H1 (cell line): ENCODE results near the gene RFX2. TPM values are rescaled to one million over a fixed set of nuclear protein-coding genes. Genes with fewer than 3 reads are reported as not detected.

Experiments
- CTCF ChIA-PET: fragments of 300-600 bp; sonication (Branson Sonifier 250); formaldehyde crosslinking; loops from one replicate; lab custom pipeline; 2021; ENCODE audit not compliant: partially characterized antibody; lab: Charles Lee
- POLR2A ChIA-PET: fragments of 300-600 bp; sonication (Branson Sonifier 250); formaldehyde crosslinking; loops from one replicate; lab custom pipeline; 2021; ENCODE audit warnings: inconsistent platforms; ENCODE audit not compliant: partially characterized antibody; lab: Charles Lee
- DNase-seq, 2 experiments: peaks; one replicate each; pipeline versions ENCODE4 v3.0.0 to v3.0.0-alpha.2; 2010 to 2022; ENCODE audit warnings: low spot score in 2 of 2, low read depth in 1 of 2, mixed read lengths in 1 of 2
- FAIRE-seq: peaks from 2 replicates; lab custom pipeline; 2011; peaks lifted over from hg19 to GRCh38; lab: Jason Lieb, UNC
- H2AFZ ChIP-seq: 2 replicates; pipeline ENCODE4 v1.8.1; 2012; ENCODE audit warnings: low read length, inconsistent platforms
- H2AK5ac ChIP-seq: 2 replicates; pipeline ENCODE4 v1.6.1; 2013; ENCODE audit warnings: low read depth, low read length
- H2BK120ac ChIP-seq: replicated peaks from 2 replicates; pipeline ENCODE3; 2013; ENCODE audit warnings: low read depth, low read length, inconsistent platforms
- H2BK12ac ChIP-seq: 2 replicates; pipeline ENCODE4 v1.6.1; 2013; ENCODE audit warnings: low read depth, low read length
- H2BK15ac ChIP-seq: 2 replicates; pipeline ENCODE4 v1.6.1; 2013; ENCODE audit warnings: low read length
- H2BK20ac ChIP-seq: 2 replicates; pipeline ENCODE4 v1.6.1; 2013; ENCODE audit warnings: low read length
- H2BK5ac ChIP-seq: 2 replicates; pipeline ENCODE4 v1.6.1; 2013; ENCODE audit warnings: low read depth, low read length
- H3K14ac ChIP-seq: 2 replicates; pipeline ENCODE4 v1.6.1; 2013; ENCODE audit warnings: inconsistent platforms; ENCODE audit not compliant: insufficient read length
- H3K18ac ChIP-seq: 2 replicates; pipeline ENCODE4 v1.6.1; 2013; ENCODE audit warnings: low read length; ENCODE audit errors: extremely low read depth
- H3K23ac ChIP-seq: 2 replicates; pipeline ENCODE4 v1.6.1; 2013; ENCODE audit warnings: inconsistent platforms; ENCODE audit not compliant: insufficient read length
- H3K23me2 ChIP-seq: 2 replicates; pipeline ENCODE4 v1.6.1; 2013; ENCODE audit warnings: low read depth, low read length
- H3K27ac ChIP-seq: 2 replicates; pipeline ENCODE4 v1.6.1; 2011; ENCODE audit warnings: low read depth, low read length, inconsistent platforms
- H3K27me3 ChIP-seq, 4 experiments: replicated peaks in 1 of 4; 1 replicate in 1 of 4; 2 replicates in 3 of 4; pipeline versions ENCODE4 v1.6.1 to v1.8.1; 2011 to 2013; ENCODE audit warnings: low read length in 3 of 4, mild to moderate bottlenecking in 3 of 4, inconsistent platforms in 2 of 4, mixed read lengths in 2 of 4, moderate library complexity in 1 of 4; ENCODE audit not compliant: control insufficient read depth in 3 of 4, insufficient read depth in 3 of 4; ENCODE audit errors: extremely low read depth in 1 of 4
- H3K36me3 ChIP-seq, 4 experiments: 2 replicates each; pipeline versions ENCODE4 v1.6.1 to v1.8.1; 2011 to 2013; ENCODE audit warnings: mild to moderate bottlenecking in 4 of 4, low read length in 3 of 4, moderate library complexity in 2 of 4, control low read depth in 1 of 4, inconsistent platforms in 1 of 4; ENCODE audit not compliant: insufficient read depth in 4 of 4, control insufficient read depth in 2 of 4
- H3K4ac ChIP-seq: replicated peaks from 2 replicates; pipeline ENCODE3; 2013; ENCODE audit warnings: low read length, low read depth, mixed read lengths, inconsistent platforms; ENCODE audit not compliant: insufficient read length
- H3K4me1 ChIP-seq, 4 experiments: replicated peaks in 1 of 4; 1 replicate in 1 of 4; 2 replicates in 3 of 4; pipeline versions ENCODE4 v1.6.1 to v1.8.1; 2011 to 2013; ENCODE audit warnings: low read length in 3 of 4, inconsistent platforms in 2 of 4, mixed read lengths in 1 of 4; ENCODE audit not compliant: insufficient read depth in 4 of 4, control insufficient read depth in 3 of 4
- H3K4me2 ChIP-seq, 2 experiments: 2 replicates each; pipeline versions ENCODE4 v1.6.1 to v1.8.1; 2011 to 2013; ENCODE audit warnings: low read depth in 2 of 2, low read length in 2 of 2, control low read depth in 1 of 2, inconsistent platforms in 1 of 2, mild to moderate bottlenecking in 1 of 2; ENCODE audit not compliant: insufficient read depth in 1 of 2
- H3K4me3 ChIP-seq, 4 experiments: fragments of 200-600, 300-600 bp in 1 of 4; sonication (generic), shearing (Covaris generic), sonication (Bioruptor Twin) in 1 of 4; 2 replicates each; pipeline versions ENCODE4 v1.5.1 to v1.8.1; 2011 to 2016; ENCODE audit warnings: low read length in 4 of 4, low read depth in 3 of 4, control low read depth in 2 of 4, inconsistent platforms in 2 of 4, mild to moderate bottlenecking in 2 of 4, mixed read lengths in 1 of 4, moderate library complexity in 1 of 4; ENCODE audit not compliant: insufficient read depth in 2 of 4; ENCODE audit errors: extremely low read depth in 1 of 4
- H3K56ac ChIP-seq: replicated peaks from 2 replicates; pipeline ENCODE3; 2013; ENCODE audit warnings: low read depth, mild to moderate bottlenecking, mixed read lengths, low read length, inconsistent platforms; ENCODE audit not compliant: insufficient read length
- H3K79me1 ChIP-seq: 2 replicates; pipeline ENCODE4 v1.6.1; 2013; ENCODE audit warnings: low read depth, low read length, control low read depth
- H3K79me2 ChIP-seq, 2 experiments: 2 replicates each; pipeline versions ENCODE4 v1.6.1 to v1.8.1; 2012 to 2013; ENCODE audit warnings: low read length in 2 of 2, mild to moderate bottlenecking in 2 of 2, inconsistent platforms in 1 of 2; ENCODE audit not compliant: insufficient read depth in 2 of 2, control insufficient read depth in 1 of 2
- H3K9ac ChIP-seq, 4 experiments: replicated peaks in 1 of 4; 1 replicate in 1 of 4; 2 replicates in 3 of 4; pipeline versions ENCODE4 v1.6.1 to v1.8.1; 2011 to 2013; ENCODE audit warnings: low read depth in 3 of 4, low read length in 3 of 4, control low read depth in 2 of 4, mild to moderate bottlenecking in 2 of 4, moderate library complexity in 2 of 4, inconsistent platforms in 1 of 4; ENCODE audit errors: extremely low read depth in 1 of 4
- H3K9me3 ChIP-seq, 2 experiments: 2 replicates each; pipeline versions ENCODE4 v1.6.1 to v1.8.1; 2012 to 2013; ENCODE audit warnings: mild to moderate bottlenecking in 2 of 2, moderate library complexity in 2 of 2, control low read depth in 1 of 2, inconsistent platforms in 1 of 2, low read depth in 1 of 2, low read length in 1 of 2, mixed read lengths in 1 of 2; ENCODE audit not compliant: insufficient read depth in 2 of 2
- H4K20me1 ChIP-seq, 2 experiments: replicated peaks in 1 of 2; 2 replicates each; pipeline versions ENCODE3 to v1.8.1; 2011 to 2013; ENCODE audit warnings: inconsistent platforms in 2 of 2, low read length in 2 of 2, mild to moderate bottlenecking in 1 of 2; ENCODE audit not compliant: insufficient read depth in 2 of 2, control insufficient read depth in 1 of 2
- H4K5ac ChIP-seq: 2 replicates; pipeline ENCODE4 v1.6.1; 2013; ENCODE audit warnings: low read length, low read depth, mixed read lengths, inconsistent platforms; ENCODE audit not compliant: insufficient read length
- H4K8ac ChIP-seq: 2 replicates; pipeline ENCODE4 v1.8.0; 2013; ENCODE audit warnings: mild to moderate bottlenecking, moderate library complexity, low read length, inconsistent platforms; ENCODE audit not compliant: insufficient read depth; ENCODE audit errors: extremely low read depth
- H4K91ac ChIP-seq: replicated peaks from 2 replicates; pipeline ENCODE3; 2013; ENCODE audit warnings: low read length, mixed read lengths, inconsistent platforms; ENCODE audit not compliant: insufficient read length
- RNF2 ChIP-seq: fragments of 200-900, 300-1000 bp; sonication (generic); IDR thresholded peaks from 2 replicates; pipeline ENCODE4 v1.7.1; 2016; ENCODE audit warnings: borderline replicate concordance, low read depth, mild to moderate bottlenecking, antibody characterized with exemption, low read length; ENCODE audit not compliant: poor library complexity, severe bottlenecking; ENCODE audit errors: missing control alignments
- SRF ChIP-seq: IDR thresholded peaks from 2 replicates; pipeline ENCODE4 v1.6.1; 2011; ENCODE audit warnings: mild to moderate bottlenecking, low read depth, low read length, moderate library complexity
- SUZ12 ChIP-seq: fragments of 200-600 bp; sonication (generic); IDR thresholded peaks from 2 replicates; pipeline ENCODE4 v1.6.1; 2012; ENCODE audit warnings: mild to moderate bottlenecking, inconsistent platforms, low read length, moderate library complexity, mixed read lengths
- WGBS, 2 experiments: shearing (Covaris generic) in 1 of 2; methylation state at CpG; one replicate each; pipeline versions ENCODE4 v1.1.6 to v1.1.7; 2013 to 2015; ENCODE audit warnings: low lambda C conversion rate in 2 of 2, mixed read lengths in 2 of 2, inconsistent platforms in 1 of 2, low coverage in 1 of 2, missing lambda C conversion rate in 1 of 2; ENCODE audit not compliant: insufficient replicate concordance in 2 of 2, insufficient coverage in 1 of 2, insufficient read length in 1 of 2; ENCODE audit errors: extremely low coverage in 1 of 2, missing lambda C conversion rate in 1 of 2; 5-methylcytosine and 5-hydroxymethylcytosine counted together
- polyA plus RNA-seq, 7 experiments: library from polyadenylated mRNA; depleted of rRNA in 3 of 7; stranded (reverse) in 5 of 7; unstranded in 2 of 7; fragments of >200 nt in 5 of 7; fragments of 200-250 nt in 2 of 7; gene quantifications; 1 replicate in 5 of 7; 2 replicates in 1 of 7; 4 replicates in 1 of 7; pipeline versions ENCODE4 v1.2.1 to v1.2.3, GENCODE V29; 2011 to 2013; ENCODE audit warnings: missing spikeins in 2 of 7, mixed read lengths in 2 of 7
- total RNA-seq: library from RNA; stranded (reverse); fragmentation: NEBNext Ultra II Directional; extraction: Animal tissue kit (Norgen Biotek cat#: 25700); gene quantifications from 2 replicates; pipeline ENCODE4 v1.2.1, GENCODE V29; 2021
- TF ChIP-seq, protein P1 (sequence below): IDR thresholded peaks from 2 replicates; pipeline ENCODE4 v1.6.1; 2012; ENCODE audit warnings: inconsistent platforms

RFX2 gene
- total and polyA plus RNA-seq, 2 of the 8 experiments (the other 6 are each of a cell fraction or from before 2014, with no cell fraction given): 4.8 to 5.3 TPM

DNA sequence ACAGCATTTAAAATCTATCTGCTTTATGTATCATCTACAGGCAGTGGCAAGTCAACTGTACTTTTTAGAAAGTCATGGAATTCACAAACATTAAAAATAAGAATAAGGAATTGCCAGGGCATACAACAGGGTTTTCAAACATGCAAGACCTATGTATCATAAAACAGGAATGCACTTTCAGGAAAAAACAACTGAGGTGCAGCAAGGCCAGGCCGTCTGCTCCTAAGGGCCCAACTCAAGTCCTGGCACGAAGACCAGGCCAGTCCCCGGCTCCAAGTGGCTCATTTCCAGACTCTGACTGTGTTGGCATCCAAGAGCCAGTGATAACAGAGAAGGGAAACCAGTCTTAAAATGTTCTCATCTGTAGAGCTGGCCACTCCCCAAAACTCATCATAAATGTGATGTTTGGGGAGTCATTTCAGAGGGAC lies 7.1 kb downstream of the RFX2 start:
- Histone ChIP-seq H3K27me3 (peaks cover 0 to 8% (median 6%) of the 10 kb centered on the region in 4 experiments; a peak in 6 of 7 replicates), H3K79me2 (no peaks in the 10 kb centered on the region), H4K20me1 (peaks cover 0 to 1% of the 10 kb centered on the region in 2 experiments), H2AFZ (no peak overlapping the region), H3K4me2 (no peak overlapping the region), H3K23ac (no peak overlapping the region), H4K8ac (no peak overlapping the region), H2BK20ac (no peak overlapping the region), H3K36me3 (no peaks in the 10 kb centered on the region), H2AK5ac (no peak overlapping the region), H3K18ac (no peak overlapping the region), H3K4ac (no peak overlapping the region), H3K9me3 (no peaks in the 10 kb centered on the region), H3K14ac (no peak overlapping the region), H3K9ac (no peak overlapping the region), H3K4me1 (no peaks in the 10 kb centered on the region), H2BK15ac (no peak overlapping the region), H2BK5ac (no peak overlapping the region), H3K79me1 (no peaks in the 10 kb centered on the region), H4K5ac (no peak overlapping the region), H3K4me3 (no peak overlapping the region), H3K56ac (no peak overlapping the region), H3K23me2 (peaks cover 2% of the 10 kb centered on the region; the same call in 1 of the 2 replicates), H3K27ac (no peak overlapping the region), H4K91ac (no peak overlapping the region), H2BK120ac (no peak overlapping the region), H2BK12ac (no peak overlapping the region)
- no peak for FAIRE-seq
- 87% methylated on average over 3 of the region's 3 CpGs; no CpG with 5 or more reads in 1 of the 2 experiments for WGBS, 2 experiments
- DNase-seq: no peak
- ChIA-PET CTCF (interaction anchor here (1.1 to 1.7 kb wide), 2 partner anchors 23 to 31 kb away, joined by 3 to 4 read pairs; no protein-coding TSS in a partner anchor), POLR2A (no interaction called here)
- TF ChIP-seq SUZ12: no peak
- TF ChIP-seq SRF: no peak
- TF ChIP-seq RNF2: no peak
- TF ChIP-seq, protein P1, sequence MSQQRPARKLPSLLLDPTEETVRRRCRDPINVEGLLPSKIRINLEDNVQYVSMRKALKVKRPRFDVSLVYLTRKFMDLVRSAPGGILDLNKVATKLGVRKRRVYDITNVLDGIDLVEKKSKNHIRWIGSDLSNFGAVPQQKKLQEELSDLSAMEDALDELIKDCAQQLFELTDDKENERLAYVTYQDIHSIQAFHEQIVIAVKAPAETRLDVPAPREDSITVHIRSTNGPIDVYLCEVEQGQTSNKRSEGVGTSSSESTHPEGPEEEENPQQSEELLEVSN: no peak
